Epithelial cell of esophagus (primary cell): ENCODE results near the gene PTCD1.

ENCODE experiments used
- DNase-seq: peaks from one replicate; pipeline ENCODE4 v3.0.0; 2010; ENCODE audit warnings: low read depth
- H3K4me3 ChIP-seq: 2 replicates; pipeline ENCODE4 v1.5.1; 2011; ENCODE audit warnings: mild to moderate bottlenecking, low read length, control low read depth
- TF ChIP-seq, protein P1 (sequence below): IDR thresholded peaks from 2 replicates; pipeline ENCODE4 v1.5.1; 2011; ENCODE audit warnings: low read depth, mild to moderate bottlenecking, low read length, control low read depth, inconsistent platforms; ENCODE audit not compliant: insufficient read depth; ENCODE audit errors: missing control alignments

PTCD1 gene

DNA sequence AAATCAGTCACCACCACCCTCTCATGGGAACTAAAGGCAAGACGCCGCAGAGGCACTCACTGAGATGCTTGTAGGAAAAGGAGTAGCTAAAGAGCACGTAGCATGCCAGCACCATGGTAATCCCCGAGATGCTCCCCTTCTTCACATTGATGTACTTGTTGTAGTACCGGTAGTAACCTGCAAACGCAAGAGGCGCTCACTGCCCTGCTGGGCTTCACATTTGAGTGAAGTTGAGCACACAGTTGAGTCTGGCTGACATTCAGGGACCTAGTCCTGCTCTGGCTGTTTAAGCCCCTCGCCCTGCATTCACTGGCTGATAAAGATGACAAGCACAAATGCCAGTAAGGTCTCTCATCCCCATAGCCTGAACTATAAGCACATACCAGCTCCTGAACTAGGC is 20.5 kb upstream of the PTCD1 start:
- TF ChIP-seq, protein P1, sequence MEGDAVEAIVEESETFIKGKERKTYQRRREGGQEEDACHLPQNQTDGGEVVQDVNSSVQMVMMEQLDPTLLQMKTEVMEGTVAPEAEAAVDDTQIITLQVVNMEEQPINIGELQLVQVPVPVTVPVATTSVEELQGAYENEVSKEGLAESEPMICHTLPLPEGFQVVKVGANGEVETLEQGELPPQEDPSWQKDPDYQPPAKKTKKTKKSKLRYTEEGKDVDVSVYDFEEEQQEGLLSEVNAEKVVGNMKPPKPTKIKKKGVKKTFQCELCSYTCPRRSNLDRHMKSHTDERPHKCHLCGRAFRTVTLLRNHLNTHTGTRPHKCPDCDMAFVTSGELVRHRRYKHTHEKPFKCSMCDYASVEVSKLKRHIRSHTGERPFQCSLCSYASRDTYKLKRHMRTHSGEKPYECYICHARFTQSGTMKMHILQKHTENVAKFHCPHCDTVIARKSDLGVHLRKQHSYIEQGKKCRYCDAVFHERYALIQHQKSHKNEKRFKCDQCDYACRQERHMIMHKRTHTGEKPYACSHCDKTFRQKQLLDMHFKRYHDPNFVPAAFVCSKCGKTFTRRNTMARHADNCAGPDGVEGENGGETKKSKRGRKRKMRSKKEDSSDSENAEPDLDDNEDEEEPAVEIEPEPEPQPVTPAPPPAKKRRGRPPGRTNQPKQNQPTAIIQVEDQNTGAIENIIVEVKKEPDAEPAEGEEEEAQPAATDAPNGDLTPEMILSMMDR = peak; percentile 36
- H3K4me3 ChIP-seq = no peak overlapping the region
- peak; percentile 36 for DNase-seq

DNA sequence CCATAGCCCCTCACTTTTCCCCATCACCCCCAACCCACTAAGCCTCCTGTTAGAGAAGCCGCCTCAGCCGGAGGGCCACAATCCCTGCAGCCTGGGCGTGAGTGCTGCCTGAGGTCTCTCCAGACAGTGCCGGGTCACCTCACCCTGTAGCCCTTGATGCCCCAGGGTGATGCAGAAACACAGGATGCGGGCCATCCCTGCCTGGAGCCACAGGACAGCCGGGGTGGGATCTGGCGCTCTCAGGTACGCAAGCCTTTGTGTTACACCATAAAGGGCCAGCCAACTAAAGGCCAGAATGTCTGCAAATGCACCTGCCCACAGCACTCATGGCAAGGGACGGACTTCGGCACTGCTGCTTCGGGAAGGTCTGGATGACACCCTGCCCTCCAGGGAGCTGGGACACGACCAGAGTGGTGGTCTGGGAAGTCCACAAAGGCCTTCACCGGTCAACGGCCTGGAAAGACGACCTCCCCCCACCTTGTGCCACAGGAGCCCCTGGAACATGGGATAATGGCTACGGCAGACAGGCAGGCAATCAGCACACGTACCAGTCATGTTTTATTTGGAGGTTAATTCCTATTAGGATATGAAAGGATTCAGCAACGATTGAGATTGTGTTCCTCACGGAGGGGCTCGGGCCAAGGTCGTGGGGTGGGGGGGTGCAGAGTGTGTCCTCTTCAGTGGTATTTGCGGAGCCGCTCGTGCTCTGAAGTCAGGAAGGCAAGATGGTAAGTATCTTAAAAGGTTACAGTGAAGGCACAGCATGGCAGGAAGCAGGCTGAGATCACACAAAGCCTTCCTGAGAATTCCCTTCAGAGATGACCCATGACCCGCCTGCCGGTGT is 19.3 kb upstream of the PTCD1 start:
- no peak overlapping the region for H3K4me3 ChIP-seq
- TF ChIP-seq, protein P1 = no peak
- no peak for DNase-seq

DNA sequence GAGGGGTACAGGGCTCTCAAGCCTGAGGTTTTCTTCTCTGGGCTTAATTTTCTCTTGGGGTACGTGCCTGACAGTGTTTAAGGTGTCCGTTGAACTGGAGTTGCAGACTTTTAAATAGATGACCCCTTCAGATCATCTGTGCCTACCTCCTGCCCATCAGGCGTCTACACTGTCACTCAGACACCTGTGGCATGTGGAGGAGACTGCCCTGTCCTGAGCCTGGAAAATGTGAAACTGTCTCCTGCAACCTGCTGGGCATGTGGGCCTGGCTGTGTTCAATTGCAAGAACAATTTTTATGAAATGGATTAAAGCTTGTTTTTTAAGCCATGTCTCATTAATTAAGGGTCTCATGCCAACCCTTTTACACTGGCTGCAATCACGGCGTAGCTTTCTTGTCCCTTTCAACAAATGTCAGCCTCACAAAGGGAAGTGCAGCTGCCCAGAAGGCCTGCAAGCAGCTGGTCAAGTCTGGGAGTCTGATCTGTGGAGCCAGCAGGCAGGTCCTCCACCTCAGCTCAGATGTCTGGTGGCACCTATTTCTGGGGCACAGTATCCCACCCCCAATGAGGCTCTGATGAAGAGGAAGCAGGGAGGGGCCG is 18.6 kb upstream of the PTCD1 start:
- H3K4me3 ChIP-seq = no peak overlapping the region
- DNase-seq = no peak
- TF ChIP-seq, protein P1 = no peak

DNA sequence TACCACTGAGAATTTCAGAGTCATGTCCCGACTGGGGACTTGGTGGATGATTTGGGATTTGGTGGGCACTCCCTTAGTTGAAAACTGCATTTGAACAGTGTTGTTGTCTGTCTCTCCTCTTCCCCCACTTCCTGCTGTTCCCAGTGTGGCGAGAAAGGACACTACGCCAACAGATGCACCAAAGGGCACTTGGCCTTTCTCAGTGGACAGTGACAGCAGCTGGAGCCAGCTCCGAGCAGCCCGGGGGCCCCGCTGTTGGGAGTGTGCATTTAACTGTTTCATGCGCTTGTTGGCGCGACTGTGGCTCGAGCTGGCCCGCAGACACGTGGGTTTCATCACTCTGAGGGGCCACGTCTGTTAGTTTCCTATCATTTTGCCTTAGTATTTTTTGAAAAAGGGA is 17.7 kb upstream of the PTCD1 start:
- TF ChIP-seq, protein P1 = no peak
- DNase-seq = no peak
- H3K4me3 ChIP-seq = no peak overlapping the region

DNA sequence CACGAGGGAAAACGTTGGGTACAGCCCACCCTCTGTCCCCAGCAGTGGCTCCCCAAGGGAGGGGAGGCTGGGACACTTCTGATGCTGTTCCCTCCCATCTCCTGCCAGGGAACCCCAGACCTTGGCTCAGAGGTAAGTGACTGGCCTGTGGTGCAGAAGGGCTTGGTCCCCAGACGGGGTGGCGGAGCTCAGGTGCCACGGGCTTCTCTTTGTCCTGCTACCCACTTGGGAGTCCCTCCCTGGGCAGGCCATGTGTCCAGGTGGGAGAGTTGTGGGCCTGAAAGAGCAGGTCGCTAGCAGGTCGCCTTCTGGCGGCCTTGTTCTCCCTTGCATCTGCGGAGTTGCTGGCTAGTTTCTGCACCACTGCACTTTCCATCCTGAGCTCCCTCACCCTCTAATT is 17.3 kb upstream of the PTCD1 start:
- TF ChIP-seq, protein P1 = no peak
- DNase-seq = no peak
- H3K4me3 ChIP-seq = no peak overlapping the region

DNA sequence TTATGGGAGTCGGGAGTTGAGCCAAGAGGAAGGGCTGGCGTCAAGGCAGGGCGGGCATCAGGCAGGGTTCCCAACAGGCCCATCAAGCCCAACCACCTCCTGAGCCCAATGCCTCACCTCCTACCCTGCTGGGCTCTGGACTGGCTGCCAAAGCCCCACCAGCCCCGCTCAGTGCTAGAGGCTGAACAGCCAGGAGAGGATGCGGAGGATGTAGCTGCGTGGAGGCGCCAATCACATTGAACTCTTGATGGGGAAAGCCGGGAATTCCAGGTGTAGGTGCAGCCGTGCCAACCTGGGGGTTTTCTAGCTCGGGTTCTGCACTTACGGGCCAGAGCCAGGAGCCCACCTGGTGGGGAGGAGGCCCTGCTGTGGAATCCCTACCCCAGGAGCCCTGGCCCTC is 14.5 kb upstream of the PTCD1 start:
- no peak overlapping the region for H3K4me3 ChIP-seq
- TF ChIP-seq, protein P1 = no peak
- DNase-seq = no peak
